CD4-positive, alpha-beta T cell treated with Interleukin-6 at 100 ng/mL for 8 hours (primary cell): ENCODE results near the gene CWC27.
A peak's percentile ranks its signal among the peaks of the same experiment; 100 is the strongest.
"Not testable (repeated sequence)": the region's sequence is repeated elsewhere in the genome, so short reads cannot be mapped to it uniquely, and the experiment has no call there.

Experiments used
- DNase-seq: peaks from one replicate; pipeline ENCODE4 v3.0.0-alpha.2; 2020; ENCODE audit warnings: mixed read lengths, low spot score

CWC27 gene

GRCh38 chr5:64923151-64923685 is 154.5 kb downstream of the CWC27 start:
- DNase-seq = no peak

DNA sequence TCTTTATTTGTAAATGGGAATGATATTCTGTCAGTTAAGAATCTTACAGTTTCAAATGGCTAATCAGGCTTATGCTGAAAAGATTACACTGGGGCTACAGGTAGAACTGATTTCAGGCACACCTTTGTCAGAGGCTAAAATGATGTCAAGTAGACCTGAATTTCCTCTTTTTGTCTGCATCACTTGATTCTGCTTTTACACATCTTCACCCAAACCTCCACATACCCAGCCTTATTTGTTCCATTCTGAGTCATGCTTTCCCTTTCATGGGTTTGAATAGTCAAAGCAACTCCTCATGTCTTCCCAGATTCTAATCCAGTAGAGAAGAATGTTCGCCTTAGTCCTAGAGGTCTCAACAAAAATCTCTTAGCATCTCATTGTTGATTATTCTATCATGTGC is 156.4 kb downstream of the CWC27 start:
- no peak for DNase-seq

DNA sequence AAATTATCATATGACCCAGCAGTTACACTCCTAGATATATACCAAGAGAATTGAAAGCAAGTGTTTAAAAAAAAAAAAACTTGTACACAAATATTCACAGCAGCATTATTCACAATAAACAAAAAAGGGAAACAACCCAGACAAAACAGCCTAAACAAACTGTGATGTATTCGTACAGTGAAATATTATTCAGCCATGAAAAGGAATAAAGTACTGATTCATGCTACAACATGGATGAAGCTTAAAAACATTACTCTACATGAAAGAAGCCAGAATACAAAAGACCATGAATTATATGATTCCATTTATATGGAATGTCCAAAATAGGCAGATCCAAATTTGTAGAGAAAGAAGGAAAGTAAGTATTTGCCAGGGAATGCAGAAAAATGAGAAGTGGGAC is 161.1 kb downstream of the CWC27 start:
- no peak for DNase-seq

GRCh38 chr5:64930672-64931318 is 162.1 kb downstream of the CWC27 start:
- no peak for DNase-seq

DNA sequence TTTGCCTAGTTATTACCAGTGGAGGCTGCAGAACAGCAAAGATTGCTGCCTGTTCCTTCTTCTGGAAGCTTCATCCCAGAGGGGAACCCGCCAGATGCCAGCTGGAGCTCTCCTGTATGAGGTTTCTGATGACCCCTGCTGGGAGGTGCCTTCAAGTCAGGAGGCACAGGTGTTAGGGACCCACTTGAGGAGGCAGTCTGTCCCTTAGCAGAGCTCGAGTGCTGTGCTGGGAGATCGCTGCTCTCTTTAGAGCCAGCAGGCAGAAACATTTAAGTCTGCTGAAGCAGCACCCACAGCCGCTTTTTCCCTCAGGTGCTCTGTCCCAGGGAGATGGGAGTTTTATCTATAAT is 170.7 kb downstream of the CWC27 start:
- DNase-seq = not testable (repeated sequence)

- DNase-seq = no peak
Observed at GRCh38 chr5:64939772-64940510, 171.2 kb downstream of the CWC27 start.

- no peak for DNase-seq
Observed at GRCh38 chr5:64942460-64942859, 173.7 kb downstream of the CWC27 start.

DNA sequence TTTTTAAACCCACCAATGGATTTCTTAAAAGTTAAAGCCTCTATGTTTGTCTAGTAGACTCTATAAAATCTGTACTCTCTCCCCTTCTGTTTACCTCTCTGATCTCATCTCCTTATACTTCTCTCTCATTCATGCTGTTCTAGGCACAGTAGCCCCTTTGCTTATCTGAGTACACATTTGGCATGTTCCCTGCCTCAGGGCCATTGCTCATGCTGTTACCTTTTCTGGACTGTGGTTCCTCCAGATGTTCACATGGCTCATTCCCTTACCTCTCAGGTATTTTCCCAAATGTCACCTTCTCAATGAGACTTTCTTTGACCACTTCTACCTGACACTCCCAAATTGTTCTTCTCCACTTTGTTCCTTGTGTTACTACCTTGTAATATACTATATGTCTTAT is 176.1 kb downstream of the CWC27 start:
- no peak for DNase-seq

DNA sequence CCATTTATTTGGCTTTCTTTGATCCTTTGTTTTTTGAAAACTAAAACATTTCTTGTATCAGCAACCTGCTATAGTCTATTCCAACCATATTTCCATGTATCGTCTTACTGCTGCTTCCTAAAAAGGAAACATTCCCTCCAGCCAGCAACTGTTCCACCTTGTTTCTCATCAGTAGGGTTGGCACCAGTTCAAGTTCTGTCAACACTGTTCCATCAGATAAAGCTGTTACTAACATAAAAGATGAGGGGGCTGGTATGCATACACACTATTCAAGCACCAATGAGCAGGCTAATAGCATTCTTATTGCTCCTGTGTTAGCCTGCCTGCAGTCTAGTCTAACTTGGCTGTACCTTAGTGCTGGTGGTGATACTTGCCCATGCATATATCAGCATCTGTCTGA is 178.3 kb downstream of the CWC27 start:
- DNase-seq = no peak

DNA sequence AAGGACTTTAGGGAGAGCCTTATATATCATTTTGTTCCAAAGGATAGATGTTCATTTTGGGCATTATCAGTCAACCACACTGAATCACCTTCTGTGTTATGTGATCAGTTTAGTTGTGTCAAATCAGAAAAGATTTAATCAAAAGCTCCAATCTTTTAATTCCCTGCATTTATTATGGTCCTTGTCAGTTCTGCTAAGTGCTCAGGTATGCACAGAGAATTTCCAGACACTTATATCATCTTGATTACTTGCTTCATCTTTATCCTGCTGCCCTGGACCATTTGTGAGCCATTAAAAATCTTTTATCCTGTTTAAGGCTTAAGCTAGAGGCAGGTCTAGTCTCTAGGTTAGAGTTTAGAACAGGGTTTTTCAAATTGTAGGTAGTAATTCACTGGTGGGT is 179.1 kb downstream of the CWC27 start:
- no peak for DNase-seq

GRCh38 chr5:64949331-64949730 is 180.6 kb downstream of the CWC27 start:
- DNase-seq = no peak

DNA sequence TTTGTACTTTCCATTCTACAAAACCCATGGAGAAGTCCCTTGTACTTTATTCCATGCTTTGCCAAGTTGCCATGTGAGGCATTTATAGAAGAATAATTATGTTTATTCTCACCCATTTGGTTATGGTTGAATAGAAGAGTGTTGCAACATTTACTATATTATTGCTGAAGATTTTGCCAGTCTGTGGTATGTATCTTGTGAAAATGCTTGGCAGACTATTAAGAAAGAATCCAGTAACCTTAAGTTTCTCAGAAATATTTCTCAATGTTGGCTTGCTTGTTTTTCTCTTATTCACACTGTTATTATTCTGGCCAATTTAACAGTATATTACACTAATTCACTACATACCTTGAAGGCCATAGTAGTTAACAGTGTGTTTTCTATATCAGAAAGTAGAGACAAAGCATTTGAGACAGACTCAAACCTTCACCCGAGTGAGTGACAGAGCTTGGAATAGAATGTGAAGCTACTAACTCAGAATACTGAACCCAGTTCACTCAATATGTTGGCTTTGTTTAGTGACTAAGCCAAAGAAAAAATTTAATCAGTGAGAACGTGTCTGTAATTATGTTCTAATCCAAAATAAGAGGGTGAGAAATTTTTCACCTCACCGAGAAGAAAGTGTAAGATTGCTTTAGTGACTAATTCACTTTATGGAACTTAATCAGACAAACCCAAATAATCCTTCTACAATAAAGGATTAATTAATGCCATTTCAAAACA is 184.4 kb downstream of the CWC27 start:
- no peak for DNase-seq

GRCh38 chr5:64954518-64954917 is 185.8 kb downstream of the CWC27 start:
- DNase-seq = no peak

DNA sequence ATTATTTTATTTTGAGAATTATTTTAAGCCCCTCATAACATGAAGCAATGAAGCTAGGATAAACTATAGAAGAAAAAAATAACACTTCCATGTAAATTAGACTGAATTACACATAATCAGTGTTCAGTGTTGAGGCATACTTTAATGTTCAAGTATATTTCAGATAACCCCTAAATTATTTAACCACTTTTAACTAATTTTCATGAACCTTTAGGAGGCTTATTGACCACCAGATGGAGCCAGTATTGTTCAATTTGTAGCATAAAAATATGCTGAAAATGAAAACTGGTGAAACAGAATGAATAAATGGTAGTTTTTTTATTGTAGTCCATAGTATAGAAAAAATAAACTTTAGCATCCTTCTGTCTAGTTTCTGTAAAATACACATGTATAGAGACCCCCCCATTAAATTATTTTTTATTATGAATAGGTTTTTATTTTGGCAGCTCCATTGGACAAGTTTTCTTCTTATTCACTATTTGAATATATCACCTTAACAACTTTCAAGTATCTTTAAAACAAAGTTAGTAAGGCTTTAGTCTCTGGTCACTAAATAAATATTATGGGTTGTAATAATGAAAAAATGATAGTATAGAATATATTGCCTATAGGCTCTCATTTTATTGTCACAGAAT is 190.1 kb downstream of the CWC27 start:
- peak; percentile 3 for DNase-seq

DNA sequence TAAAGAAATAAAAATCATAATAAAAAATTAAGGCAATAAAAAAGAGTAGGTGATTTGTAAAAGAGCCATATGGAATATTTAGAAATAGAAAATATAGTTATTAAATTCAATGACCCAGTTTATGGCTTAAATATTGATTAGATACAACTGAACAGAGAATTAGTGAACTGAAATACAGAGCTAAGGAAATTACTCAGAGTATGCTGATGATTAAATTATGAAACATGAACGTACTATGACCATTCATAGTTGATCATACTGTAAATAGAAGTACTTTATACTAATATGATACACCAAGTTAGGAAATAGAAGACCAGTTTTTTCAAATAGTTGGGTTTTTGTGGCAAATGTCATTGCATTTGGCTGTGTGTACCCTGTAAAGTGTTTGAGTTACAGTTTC is 194.5 kb downstream of the CWC27 start:
- no peak for DNase-seq

DNA sequence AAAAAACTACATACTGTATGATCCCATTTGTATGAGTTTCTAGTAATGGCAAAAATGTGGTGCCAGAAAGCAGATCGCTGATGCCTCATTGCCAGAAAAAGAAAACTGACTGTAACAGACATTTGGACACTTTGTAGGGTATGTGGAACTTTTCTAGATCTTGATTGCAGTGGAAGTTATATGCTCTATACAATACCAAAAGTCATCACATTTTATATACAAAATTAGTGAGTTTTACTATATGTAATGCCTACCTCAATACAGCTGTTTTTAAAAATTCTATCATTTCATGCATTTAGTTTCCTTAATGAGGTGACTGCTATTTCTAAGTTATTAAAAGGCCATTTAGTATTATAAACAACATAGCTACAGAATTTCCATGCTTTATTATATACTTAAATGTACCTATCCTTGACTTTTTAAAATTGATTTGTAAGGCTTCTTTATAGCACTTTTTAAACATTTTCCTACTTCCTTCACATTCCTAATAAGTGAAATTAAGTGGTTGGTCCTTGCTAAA is 199.9 kb downstream of the CWC27 start:
- no peak for DNase-seq

GRCh38 chr5:64969578-64969977 is 200.8 kb downstream of the CWC27 start:
- no peak for DNase-seq

GRCh38 chr5:64971513-64971912 is 202.8 kb downstream of the CWC27 start:
- DNase-seq = no peak

- DNase-seq = no peak
Observed at GRCh38 chr5:64971990-64972389, 203.3 kb downstream of the CWC27 start.

DNA sequence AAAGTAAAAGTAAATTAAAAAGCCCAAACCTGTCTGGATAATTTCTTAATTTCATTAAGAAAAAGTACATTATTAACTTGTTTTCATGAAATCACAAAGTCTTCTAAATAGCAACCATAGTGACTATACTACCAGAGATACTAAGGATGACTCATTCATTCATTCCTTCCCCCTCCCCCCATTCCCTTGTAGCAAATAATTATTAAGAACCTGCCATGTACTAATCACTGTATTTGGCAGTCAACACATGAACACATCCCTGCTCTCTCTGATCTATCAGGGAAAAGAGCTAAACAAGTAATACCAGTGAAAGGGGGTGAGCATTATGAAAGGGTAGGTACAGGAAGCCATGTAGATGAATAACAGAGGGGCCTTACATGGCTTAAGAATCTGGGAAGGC is 203.9 kb downstream of the CWC27 start:
- DNase-seq = no peak

DNA sequence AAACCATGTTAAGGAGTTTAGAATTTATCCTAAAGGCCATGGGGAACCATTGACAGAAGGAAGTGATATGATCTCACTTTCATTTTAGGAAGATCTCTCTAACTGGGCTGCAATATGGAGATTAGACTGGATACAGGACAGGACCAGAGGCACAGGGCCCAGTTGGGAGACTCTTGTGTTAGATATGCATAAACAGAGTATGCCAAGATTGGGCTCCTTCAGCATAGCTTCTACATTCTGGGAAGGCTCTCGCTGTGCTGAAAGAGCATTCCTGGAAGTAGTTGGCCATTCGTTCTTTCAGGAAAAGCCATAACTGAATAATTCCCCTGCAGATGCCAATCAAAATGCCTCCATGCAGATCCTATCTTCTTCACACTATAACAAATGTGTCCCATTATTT is 204.5 kb downstream of the CWC27 start:
- no peak for DNase-seq

- no peak for DNase-seq
Observed at GRCh38 chr5:64977779-64978178, 209.0 kb downstream of the CWC27 start.
